Measurements from ENCODE around the gene GAS6. TPM values are rescaled to one million over a fixed set of nuclear protein-coding genes. Genes with fewer than 3 reads are reported as not detected.

The GAS6 gene
- total RNA-seq, 1 donor, result 33.3 TPM

DNA sequence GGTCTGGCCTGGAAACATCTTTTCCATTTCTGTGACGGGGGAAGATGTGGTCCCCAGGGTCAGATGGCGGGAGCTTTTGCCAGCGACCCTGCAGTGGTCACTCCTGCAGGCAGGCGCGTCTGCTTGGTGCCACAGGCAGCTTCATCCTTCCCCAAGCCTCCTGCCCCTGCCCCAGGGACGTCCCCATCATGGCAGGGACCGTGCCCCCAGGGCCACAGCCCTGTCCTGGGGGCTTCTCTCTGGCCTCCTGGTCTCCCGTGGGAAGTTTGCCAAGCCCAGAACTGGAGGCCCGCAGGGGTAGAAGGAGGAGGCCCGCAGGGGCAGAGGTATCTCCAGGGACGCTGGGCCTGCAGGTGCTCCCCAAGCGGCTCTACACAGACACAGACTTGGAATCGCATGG is 57.4 kb downstream of the GAS6 start:
- H3K4me3 ChIP-seq (ENCODE audit: low read depth, low read length), result no peak overlapping the region
- no peak for DNase-seq (ENCODE audit: low read depth)
- no peak for TF ChIP-seq CTCF (IDR thresholded peaks at IDR 0.05; ENCODE audit: insufficient read depth, low read length)

DNA sequence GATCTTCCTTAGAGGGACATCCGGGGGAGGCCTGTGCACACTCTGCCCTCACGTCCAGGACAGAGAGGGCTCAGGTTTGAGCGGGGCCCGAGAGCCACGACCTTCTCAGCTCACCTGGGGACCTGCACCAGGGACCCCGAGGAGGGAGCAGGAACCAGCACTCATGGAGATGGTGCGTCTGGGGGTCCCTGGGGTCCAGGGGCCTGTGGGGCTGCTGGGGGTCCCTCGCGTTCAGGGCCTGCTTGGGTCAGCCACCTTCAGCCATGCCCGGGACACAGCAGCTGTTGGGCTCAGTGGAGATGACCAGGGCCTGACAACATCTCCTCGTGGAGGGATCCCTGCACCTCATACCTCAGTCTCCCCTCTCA is 57.8 kb downstream of the GAS6 start:
- H3K4me3 ChIP-seq (ENCODE audit: low read depth, low read length), result no peak overlapping the region
- DNase-seq (ENCODE audit: low read depth), result no peak
- no peak for TF ChIP-seq CTCF (IDR thresholded peaks at IDR 0.05; ENCODE audit: insufficient read depth, low read length)

- H3K4me3 ChIP-seq (ENCODE audit: low read depth, low read length), result no peak overlapping the region
- TF ChIP-seq CTCF (IDR thresholded peaks at IDR 0.05; ENCODE audit: insufficient read depth, low read length), result no peak
- DNase-seq (ENCODE audit: low read depth), result no peak
These were observed 58.3 kb downstream of the GAS6 start for GRCh38 chr13:113805431-113806103.

DNA sequence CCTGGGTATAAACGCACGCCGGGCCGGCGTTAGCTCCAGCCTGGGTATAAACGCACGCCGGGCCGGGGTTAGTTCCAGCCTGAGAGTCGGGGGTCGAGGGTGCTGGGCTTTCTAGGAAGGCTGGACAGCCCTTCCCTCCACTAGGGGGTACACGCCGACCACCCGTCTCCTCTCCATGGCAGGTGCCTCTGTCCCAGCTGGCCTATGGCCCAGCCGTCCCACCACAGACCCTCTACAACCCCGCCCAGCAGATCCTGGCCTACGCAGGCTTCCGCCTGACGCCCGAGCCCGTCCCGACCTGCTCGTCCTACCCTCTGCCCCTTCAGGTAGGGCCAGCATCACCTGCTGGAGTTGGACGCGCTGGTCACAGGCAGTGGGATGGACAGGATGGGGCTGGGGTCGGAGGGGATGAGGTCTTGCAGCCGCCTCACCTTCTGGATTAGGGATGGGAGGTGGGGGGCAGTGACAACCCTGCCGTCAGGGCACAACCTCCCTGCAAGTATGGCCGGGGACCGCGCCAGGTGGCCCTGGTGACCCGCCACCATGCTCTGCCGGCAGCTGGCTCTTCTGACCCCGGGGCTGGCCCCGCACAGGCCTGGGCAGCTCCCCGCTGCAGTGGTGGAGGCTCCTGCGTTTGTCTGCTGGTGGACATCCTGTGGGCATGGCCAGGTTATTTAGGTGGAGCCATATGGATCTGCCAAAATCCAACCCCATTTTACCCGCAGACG is 59.0 kb downstream of the GAS6 start:
- no peak for TF ChIP-seq CTCF (IDR thresholded peaks at IDR 0.05; ENCODE audit: insufficient read depth, low read length)
- no peak overlapping the region for H3K4me3 ChIP-seq (ENCODE audit: low read depth, low read length)
- DNase-seq (ENCODE audit: low read depth), result no peak

DNA sequence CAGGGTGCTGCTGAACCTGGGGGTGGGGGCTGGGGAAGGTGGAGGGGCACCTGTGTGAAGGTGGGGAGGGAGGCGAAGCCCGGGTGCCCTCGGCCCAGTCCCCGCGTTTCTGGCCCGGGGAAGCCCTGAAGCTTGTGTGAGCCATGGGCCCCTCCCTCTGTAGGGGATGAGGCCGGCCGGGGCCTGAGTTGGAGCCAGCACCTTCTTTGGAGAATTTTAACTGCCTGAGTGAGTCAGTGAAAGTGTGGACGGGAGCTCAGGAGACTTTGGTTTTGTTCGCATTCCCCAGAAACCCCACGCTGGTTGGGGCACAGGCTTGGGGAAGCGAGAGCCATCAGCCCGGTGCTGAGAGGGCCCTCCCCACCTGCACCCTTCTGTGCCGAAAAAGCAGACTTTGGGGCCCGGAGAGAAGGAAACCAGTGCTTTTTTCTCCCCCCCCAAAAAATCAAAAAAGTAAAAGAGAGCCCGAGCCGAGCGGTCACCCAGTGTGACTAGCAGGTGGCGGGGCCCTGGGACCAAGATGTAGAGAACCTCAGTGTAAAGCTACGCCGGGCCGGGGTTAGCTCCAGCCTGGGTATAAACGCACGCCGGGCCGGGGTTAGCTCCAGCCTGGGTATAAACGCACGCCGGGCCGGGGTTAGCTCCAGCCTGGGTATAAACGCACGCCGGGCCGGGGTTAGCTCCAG is 59.7 kb downstream of the GAS6 start:
- TF ChIP-seq CTCF (IDR thresholded peaks at IDR 0.05; ENCODE audit: insufficient read depth, low read length), result no peak
- no peak for DNase-seq (ENCODE audit: low read depth)

GRCh38 chr13:113803409-113804016 is 60.4 kb downstream of the GAS6 start:
- H3K4me3 ChIP-seq (ENCODE audit: low read depth, low read length), result no peak overlapping the region
- DNase-seq (ENCODE audit: low read depth), result no peak
- TF ChIP-seq CTCF (IDR thresholded peaks at IDR 0.05; ENCODE audit: insufficient read depth, low read length), result no peak

More for the DNA sequence above, 59.7 kb downstream of the GAS6 start:
- no peak overlapping the region for H3K4me3 ChIP-seq (ENCODE audit: low read depth, low read length)
